ENCODE data around the gene CDK17.

DNA sequence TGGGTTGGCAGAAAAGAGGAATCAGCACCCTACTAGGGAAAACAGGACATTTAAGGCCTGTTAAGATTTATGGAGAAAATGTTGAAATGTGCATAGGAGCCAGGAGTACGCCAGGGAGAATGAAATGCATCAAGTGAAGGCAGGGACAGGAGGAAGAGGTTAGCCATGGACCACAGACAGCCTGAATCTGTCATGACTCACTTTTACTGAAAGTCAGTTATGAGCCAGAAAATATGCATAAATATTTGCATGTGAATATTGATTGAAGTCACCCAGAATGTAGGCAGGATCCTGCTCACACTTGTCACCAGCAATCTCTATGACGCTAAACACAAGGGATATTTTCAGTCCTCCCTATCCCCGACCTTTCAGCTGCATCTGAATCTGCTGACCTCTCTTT, 25.1 kb upstream of the CDK17 start:
- TF ChIP-seq GATA2 (IDR thresholded peaks at IDR 0.05; ENCODE audit: low read depth, low read length) (no peak), GATA3 (IDR thresholded peaks at IDR 0.05; ENCODE audit: low read depth, low read length) (no peak)

Measured in SH-SY5Y (cell line).